22Rv1 (cell line): ENCODE results near the gene RAB42.

Experiments
- ZFX ChIP-seq: fragments of 450-650 bp; IDR thresholded peaks from 2 replicates; pipeline ENCODE4 v1.6.1; 2017; ENCODE audit warnings: antibody characterized with exemption, borderline replicate concordance
- TF ChIP-seq, protein P1 (sequence below): fragments of 450-650 bp; IDR thresholded peaks from 2 replicates; pipeline ENCODE4 v1.5.1; 2017; ENCODE audit warnings: mild to moderate bottlenecking

DNA sequence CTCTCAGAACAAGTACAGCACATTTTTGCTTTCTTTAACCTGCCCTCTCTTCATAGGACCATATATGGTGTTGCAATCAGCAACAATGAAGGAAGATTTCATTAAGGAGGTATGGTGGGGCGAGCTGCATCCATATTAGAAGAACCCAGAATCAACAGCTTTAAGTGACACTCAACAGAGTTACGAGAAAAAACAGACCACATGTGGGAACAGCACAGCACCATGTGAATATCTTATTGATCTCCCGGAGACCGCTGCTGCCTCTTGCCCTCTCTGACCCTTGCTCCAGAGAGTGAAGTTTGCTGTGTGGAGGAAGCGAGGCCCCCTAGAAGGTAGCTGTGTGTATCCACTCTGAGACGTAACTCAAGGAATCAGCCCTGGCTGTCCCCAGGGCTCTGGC lies 12.9 kb downstream of the RAB42 start:
- TF ChIP-seq, protein P1, sequence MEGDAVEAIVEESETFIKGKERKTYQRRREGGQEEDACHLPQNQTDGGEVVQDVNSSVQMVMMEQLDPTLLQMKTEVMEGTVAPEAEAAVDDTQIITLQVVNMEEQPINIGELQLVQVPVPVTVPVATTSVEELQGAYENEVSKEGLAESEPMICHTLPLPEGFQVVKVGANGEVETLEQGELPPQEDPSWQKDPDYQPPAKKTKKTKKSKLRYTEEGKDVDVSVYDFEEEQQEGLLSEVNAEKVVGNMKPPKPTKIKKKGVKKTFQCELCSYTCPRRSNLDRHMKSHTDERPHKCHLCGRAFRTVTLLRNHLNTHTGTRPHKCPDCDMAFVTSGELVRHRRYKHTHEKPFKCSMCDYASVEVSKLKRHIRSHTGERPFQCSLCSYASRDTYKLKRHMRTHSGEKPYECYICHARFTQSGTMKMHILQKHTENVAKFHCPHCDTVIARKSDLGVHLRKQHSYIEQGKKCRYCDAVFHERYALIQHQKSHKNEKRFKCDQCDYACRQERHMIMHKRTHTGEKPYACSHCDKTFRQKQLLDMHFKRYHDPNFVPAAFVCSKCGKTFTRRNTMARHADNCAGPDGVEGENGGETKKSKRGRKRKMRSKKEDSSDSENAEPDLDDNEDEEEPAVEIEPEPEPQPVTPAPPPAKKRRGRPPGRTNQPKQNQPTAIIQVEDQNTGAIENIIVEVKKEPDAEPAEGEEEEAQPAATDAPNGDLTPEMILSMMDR, result no peak
- TF ChIP-seq ZFX, result no peak
